ENCODE data around the gene DDX20. TPM values are rescaled to one million over a fixed set of nuclear protein-coding genes. Genes with fewer than 3 reads are reported as not detected.
"Not testable (repeated sequence)": the region's sequence is repeated elsewhere in the genome, so short reads cannot be mapped to it uniquely, and the experiment has no call there.

The DDX20 gene
- polyA plus RNA-seq, 3 donors = 24.9 to 29.2 (median 28.8) TPM

GRCh38 chr1:111733183-111733991 lies 22.3 kb upstream of the DDX20 start:
- no peak for DNase-seq (ENCODE audit: low read depth in 3 of 3, low spot score in 2 of 3)

GRCh38 chr1:111733992-111734341 lies 21.7 kb upstream of the DDX20 start:
- no peak for DNase-seq (ENCODE audit: low read depth in 3 of 3, low spot score in 2 of 3)

- DNase-seq (ENCODE audit: low read depth in 3 of 3, low spot score in 2 of 3) = no peak
Observed at GRCh38 chr1:111734426-111734825, 21.3 kb upstream of the DDX20 start.

- DNase-seq (ENCODE audit: low read depth in 3 of 3, low spot score in 2 of 3) = no peak
Observed at GRCh38 chr1:111734856-111735255, 20.8 kb upstream of the DDX20 start.

GRCh38 chr1:111735321-111735720 lies 20.4 kb upstream of the DDX20 start:
- no peak for DNase-seq (ENCODE audit: low read depth in 3 of 3, low spot score in 2 of 3)

- DNase-seq (ENCODE audit: low read depth in 3 of 3, low spot score in 2 of 3) = no peak
Observed at GRCh38 chr1:111735858-111736544, 19.7 kb upstream of the DDX20 start.

- DNase-seq (ENCODE audit: low read depth in 3 of 3, low spot score in 2 of 3) = no peak
Observed at GRCh38 chr1:111736548-111737215, 19.0 kb upstream of the DDX20 start.

- DNase-seq (ENCODE audit: low read depth in 3 of 3, low spot score in 2 of 3) = no peak
Observed at GRCh38 chr1:111737216-111738132, 18.2 kb upstream of the DDX20 start.

- DNase-seq (ENCODE audit: low read depth in 3 of 3, low spot score in 2 of 3) = no peak
Observed at GRCh38 chr1:111738133-111738435, 17.6 kb upstream of the DDX20 start.

GRCh38 chr1:111738436-111739193 lies 17.1 kb upstream of the DDX20 start:
- DNase-seq (ENCODE audit: low read depth in 3 of 3, low spot score in 2 of 3) = no peak

GRCh38 chr1:111739194-111739924 lies 16.3 kb upstream of the DDX20 start, which contains the start of gene INKA2:
TSS of gene INKA2 (minus strand) at chr1:111739395. CDS start at chr1:111739242, 153 bp downstream.
- peak in 1 of 3 donors; percentile 65 for DNase-seq (ENCODE audit: low read depth in 3 of 3, low spot score in 2 of 3)

- peak in 1 of 3 donors; percentile 41 for DNase-seq (ENCODE audit: low read depth in 3 of 3, low spot score in 2 of 3)
Observed at GRCh38 chr1:111739925-111740765, 15.6 kb upstream of the DDX20 start.

GRCh38 chr1:111742292-111742691 lies 13.4 kb upstream of the DDX20 start:
- not testable (repeated sequence) for DNase-seq (ENCODE audit: low read depth in 3 of 3, low spot score in 2 of 3)

- no peak for DNase-seq (ENCODE audit: low read depth in 3 of 3, low spot score in 2 of 3)
Observed at GRCh38 chr1:111742938-111743549, 12.7 kb upstream of the DDX20 start.

- DNase-seq (ENCODE audit: low read depth in 3 of 3, low spot score in 2 of 3) = no peak
Observed at GRCh38 chr1:111743679-111744101, 12.0 kb upstream of the DDX20 start.

GRCh38 chr1:111745675-111746613 lies 9.8 kb upstream of the DDX20 start:
- DNase-seq (ENCODE audit: low read depth in 3 of 3, low spot score in 2 of 3) = no peak

- no peak for DNase-seq (ENCODE audit: low read depth in 3 of 3, low spot score in 2 of 3)
Observed at GRCh38 chr1:111746614-111746999, 9.1 kb upstream of the DDX20 start.
